GM18868 (cell line): ENCODE data around the gene GLUD1.

Experiments
- ATAC-seq: cut with Tn5 transposase; IDR thresholded peaks from one replicate; pipeline ENCODE4 v1.9.1; 2021; ENCODE audit warnings: mild to moderate bottlenecking, moderate library complexity; ENCODE audit not compliant: unreplicated experiment

The GLUD1 gene

GRCh38 chr10:87000491-87000890 lies 94.2 kb downstream of the GLUD1 start:
- ATAC-seq = no peak
